H1 (cell line): ENCODE results near the gene GALR2. TPM values are rescaled to one million over a fixed set of nuclear protein-coding genes. Genes with fewer than 3 reads are reported as not detected.

Source experiments
- CHD7 ChIP-seq: fragments of 300-600 bp; sonication (generic); IDR thresholded peaks from 2 replicates; pipeline ENCODE4 v1.7.1; 2012; ENCODE audit warnings: low read length, moderate library complexity, mild to moderate bottlenecking, inconsistent platforms; ENCODE audit not compliant: insufficient replicate concordance
- RAD21 ChIP-seq, 2 experiments: IDR thresholded peaks in 1 of 2; conservative IDR thresholded peaks in 1 of 2; 2 replicates each; pipeline ENCODE4 v1.6.1; 2011; ENCODE audit warnings: low read depth in 2 of 2, low read length in 2 of 2, improper control_type of control experiment in 1 of 2, inconsistent platforms in 1 of 2, mild to moderate bottlenecking in 1 of 2, moderate library complexity in 1 of 2
- TCF12 ChIP-seq: IDR thresholded peaks from 2 replicates; pipeline ENCODE4 v1.6.1; 2011; ENCODE audit warnings: low read depth, mild to moderate bottlenecking, low read length
- polyA plus RNA-seq, 7 experiments: library from polyadenylated mRNA; depleted of rRNA in 3 of 7; stranded (reverse) in 5 of 7; unstranded in 2 of 7; fragments of >200 nt in 5 of 7; fragments of 200-250 nt in 2 of 7; gene quantifications; 1 replicate in 5 of 7; 2 replicates in 1 of 7; 4 replicates in 1 of 7; pipeline versions ENCODE4 v1.2.1 to v1.2.3, GENCODE V29; 2011 to 2013; ENCODE audit warnings: missing spikeins in 2 of 7, mixed read lengths in 2 of 7
- total RNA-seq: library from RNA; stranded (reverse); fragmentation: NEBNext Ultra II Directional; extraction: Animal tissue kit (Norgen Biotek cat#: 25700); gene quantifications from 2 replicates; pipeline ENCODE4 v1.2.1, GENCODE V29; 2021

Gene GALR2
- total and polyA plus RNA-seq, 2 of the 8 experiments (the other 6 are each of a cell fraction or from before 2014, with no cell fraction given): 0.86 to 2.2 TPM

GRCh38 chr17:76032780-76033108 is 41.8 kb upstream of the GALR2 start (continued):
- no peak for TF ChIP-seq CHD7
- no peak for TF ChIP-seq RAD21 (IDR thresholded peaks at IDR 0.05 in 1 of 2, conservative IDR thresholded peaks at IDR 0.05 in 1 of 2; ENCODE audit: low read depth in 2 of 2, low read length in 2 of 2)
- no peak for TF ChIP-seq TCF12
